Stimulated activated CD8-positive, alpha-beta memory T cell treated with anti-CD3 and anti-CD28 coated beads, Interleukin-4, amount 100 ng/mL, for 4 hours (primary cell): ENCODE measurements around the gene PVALEF.
"Not testable (repeated sequence)": the region's sequence is repeated elsewhere in the genome, so short reads cannot be mapped to it uniquely, and the experiment has no call there.

Experiments used
- DNase-seq, 2 donors: peaks; one replicate each; pipeline ENCODE4 v3.0.0-alpha.2; 2020; ENCODE audit warnings: low read depth in 2 of 2, low spot score in 1 of 2

The PVALEF gene

GRCh38 chr17:81143200-81143527, 22.1 kb upstream of the PVALEF start:
- DNase-seq, result no peak

- no peak for DNase-seq
Observed at GRCh38 chr17:81143717-81144422, 21.4 kb upstream of the PVALEF start.

GRCh38 chr17:81144423-81144781, 20.9 kb upstream of the PVALEF start:
- DNase-seq, result no peak

GRCh38 chr17:81146208-81146607, 19.1 kb upstream of the PVALEF start:
- not testable (repeated sequence) for DNase-seq

- no peak for DNase-seq
Observed at GRCh38 chr17:81147701-81148100, 17.6 kb upstream of the PVALEF start.

- no peak for DNase-seq
Observed at GRCh38 chr17:81148571-81148970, 16.7 kb upstream of the PVALEF start.

GRCh38 chr17:81148986-81149533, 16.2 kb upstream of the PVALEF start:
- no peak for DNase-seq

- DNase-seq, result no peak
Observed at GRCh38 chr17:81150377-81151077, 14.8 kb upstream of the PVALEF start.

- no peak for DNase-seq
Observed at GRCh38 chr17:81151278-81151677, 14.0 kb upstream of the PVALEF start.

- DNase-seq, result no peak
Observed at GRCh38 chr17:81152288-81152828, 12.9 kb upstream of the PVALEF start.

GRCh38 chr17:81153340-81153803, 11.9 kb upstream of the PVALEF start:
- no peak for DNase-seq

GRCh38 chr17:81154016-81154415, 11.3 kb upstream of the PVALEF start:
- not testable (repeated sequence) for DNase-seq

GRCh38 chr17:81154961-81155360, 10.3 kb upstream of the PVALEF start:
- no peak for DNase-seq

- no peak for DNase-seq
Observed at GRCh38 chr17:81156866-81157805, 8.2 kb upstream of the PVALEF start.

- no peak for DNase-seq
Observed at GRCh38 chr17:81157848-81158687, 7.2 kb upstream of the PVALEF start.

GRCh38 chr17:81158688-81159590, 6.4 kb upstream of the PVALEF start:
- no peak for DNase-seq

- no peak for DNase-seq
Observed at GRCh38 chr17:81159611-81160265, 5.6 kb upstream of the PVALEF start.

GRCh38 chr17:81160306-81160705, 5.0 kb upstream of the PVALEF start:
- no peak for DNase-seq
